Caco-2 (cell line): ENCODE results near the gene SDF2L1. TPM values are rescaled to one million over a fixed set of nuclear protein-coding genes. Genes with fewer than 3 reads are reported as not detected.

Source experiments
- BruUV-seq: library from RNA; stranded (reverse); fragments of 400-500 nt; replicated peaks from 2 replicates; lab custom pipeline; 2021; lab: Mats Ljungman, UMichigan
- CTCF ChIA-PET: fragments of 300-600 bp; sonication (Branson Sonifier 250); formaldehyde crosslinking; loops from one replicate; lab custom pipeline; 2022; ENCODE audit warnings: antibody characterized with exemption; lab: Charles Lee
- POLR2A ChIA-PET: fragments of 300-600 bp; sonication (Branson Sonifier 250); formaldehyde crosslinking; loops from one replicate; lab custom pipeline; 2022; ENCODE audit warnings: antibody characterized with exemption; lab: Charles Lee
- DNase-seq, 2 experiments: peaks; one replicate each; pipeline versions ENCODE4 v3.0.0 to v3.0.0-alpha.2; 2020 to 2022
- H3K27me3 ChIP-seq: replicated peaks from 2 replicates; pipeline ENCODE4 v1.6.0; 2011; ENCODE audit warnings: low read length; ENCODE audit not compliant: control insufficient read depth, insufficient read depth
- H3K36me3 ChIP-seq: 2 replicates; pipeline ENCODE4 v1.5.1; 2011; ENCODE audit warnings: low read length; ENCODE audit not compliant: control insufficient read depth, insufficient read depth
- H3K4me1 ChIP-seq: fragments of 250-450 bp; sonication (Bioruptor Pico); 2 replicates; pipeline ENCODE4 v1.5.1; 2020; ENCODE audit warnings: mild to moderate bottlenecking
- H3K4me3 ChIP-seq: 2 replicates; pipeline ENCODE4 v1.5.1; 2011; ENCODE audit warnings: low read depth, mild to moderate bottlenecking, control low read depth, low read length
- H3K9me3 ChIP-seq: fragments of 250-450 bp; sonication (Bioruptor Pico); 2 replicates; pipeline ENCODE4 v1.5.1; 2020; ENCODE audit warnings: mild to moderate bottlenecking, moderate library complexity
- H3K27ac Mint-ChIP-seq: one replicate; pipeline ENCODE4 v1.8.0; 2022; ENCODE audit warnings: mixed read lengths; ENCODE audit not compliant: unreplicated experiment
- H3K27me3 Mint-ChIP-seq: one replicate; pipeline ENCODE4 v1.8.0; 2022; ENCODE audit warnings: mixed read lengths; ENCODE audit not compliant: insufficient read depth, unreplicated experiment
- H3K36me3 Mint-ChIP-seq: one replicate; pipeline ENCODE4 v1.8.0; 2022; ENCODE audit warnings: mild to moderate bottlenecking, mixed read lengths; ENCODE audit not compliant: insufficient read depth, unreplicated experiment
- H3K4me1 Mint-ChIP-seq: one replicate; pipeline ENCODE4 v1.8.0; 2022; ENCODE audit warnings: low read depth, mixed read lengths; ENCODE audit not compliant: unreplicated experiment
- H3K4me3 Mint-ChIP-seq: one replicate; pipeline ENCODE4 v1.8.0; 2022; ENCODE audit warnings: mild to moderate bottlenecking, moderate library complexity, mixed read lengths; ENCODE audit not compliant: unreplicated experiment
- H3K9me3 Mint-ChIP-seq: one replicate; pipeline ENCODE4 v1.8.0; 2022; ENCODE audit warnings: mixed read lengths; ENCODE audit not compliant: unreplicated experiment
- intact Hi-C: fragments of 100-400 bp; cut with micrococcal nuclease; formaldehyde crosslinking; loops from one replicate; pipeline ENCODE4 v1.10.0; 2022; ENCODE audit not compliant: unreplicated experiment
- total RNA-seq: library from RNA; stranded (reverse); gene quantifications from 2 replicates; pipeline ENCODE4 v1.2.3, GENCODE V29; 2022
- TF ChIP-seq, protein P1 (sequence below), 2 experiments: fragments of 200-600 bp in 1 of 2; IDR thresholded peaks; 1 replicate in 1 of 2; 2 replicates in 1 of 2; pipeline versions ENCODE4 v1.5.1 to v1.8.0; 2011 to 2022; ENCODE audit warnings: antibody characterized with exemption in 1 of 2, control low read depth in 1 of 2, inconsistent platforms in 1 of 2, low read depth in 1 of 2, low read length in 1 of 2, mild to moderate bottlenecking in 1 of 2, moderate library complexity in 1 of 2; ENCODE audit not compliant: insufficient read depth in 1 of 2, severe bottlenecking in 1 of 2, unreplicated experiment in 1 of 2

The SDF2L1 gene
- total RNA-seq, 1 experiment from 2014 or later, result 48.5 TPM

DNA sequence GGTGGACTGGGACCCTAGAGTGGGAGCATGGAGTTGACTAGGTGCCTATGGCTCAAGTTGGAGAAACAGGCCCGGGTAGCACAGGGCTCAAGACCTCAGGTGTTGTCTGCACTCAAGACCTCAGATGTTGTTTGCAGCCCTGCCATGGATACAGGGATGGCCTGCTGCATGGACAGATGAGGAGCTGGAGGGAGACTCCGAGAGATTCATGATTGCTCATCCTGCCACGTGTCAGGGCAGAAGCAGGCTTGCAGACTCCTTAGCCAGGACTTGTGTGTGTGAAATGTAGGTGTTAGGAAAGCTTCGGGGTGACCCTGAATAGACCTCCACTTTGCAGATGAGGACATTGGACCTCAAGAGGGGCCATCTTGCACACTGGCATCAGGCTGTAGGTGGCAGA, 8.6 kb upstream of the SDF2L1 start:
- Histone ChIP-seq H3K36me3 (no peaks in the 10 kb centered on the region), H3K27me3 (no peaks in the 10 kb centered on the region), H3K4me1 (peaks cover 8% of the 10 kb centered on the region), H3K4me3 (no peak overlapping the region), H3K9me3 (no peaks in the 10 kb centered on the region)
- no peak overlapping the region for H3K4me3 Mint-ChIP-seq
- CTCF ChIA-PET, result interaction anchor here (1.5 to 6.9 kb wide), 2 partner anchors 9 to 13 kb away, joined by 3 to 179 read pairs; partner anchors contain the start of gene SDF2L1
- no peak overlapping the region for H3K27ac Mint-ChIP-seq
- no peak for DNase-seq
- TF ChIP-seq, protein P1, sequence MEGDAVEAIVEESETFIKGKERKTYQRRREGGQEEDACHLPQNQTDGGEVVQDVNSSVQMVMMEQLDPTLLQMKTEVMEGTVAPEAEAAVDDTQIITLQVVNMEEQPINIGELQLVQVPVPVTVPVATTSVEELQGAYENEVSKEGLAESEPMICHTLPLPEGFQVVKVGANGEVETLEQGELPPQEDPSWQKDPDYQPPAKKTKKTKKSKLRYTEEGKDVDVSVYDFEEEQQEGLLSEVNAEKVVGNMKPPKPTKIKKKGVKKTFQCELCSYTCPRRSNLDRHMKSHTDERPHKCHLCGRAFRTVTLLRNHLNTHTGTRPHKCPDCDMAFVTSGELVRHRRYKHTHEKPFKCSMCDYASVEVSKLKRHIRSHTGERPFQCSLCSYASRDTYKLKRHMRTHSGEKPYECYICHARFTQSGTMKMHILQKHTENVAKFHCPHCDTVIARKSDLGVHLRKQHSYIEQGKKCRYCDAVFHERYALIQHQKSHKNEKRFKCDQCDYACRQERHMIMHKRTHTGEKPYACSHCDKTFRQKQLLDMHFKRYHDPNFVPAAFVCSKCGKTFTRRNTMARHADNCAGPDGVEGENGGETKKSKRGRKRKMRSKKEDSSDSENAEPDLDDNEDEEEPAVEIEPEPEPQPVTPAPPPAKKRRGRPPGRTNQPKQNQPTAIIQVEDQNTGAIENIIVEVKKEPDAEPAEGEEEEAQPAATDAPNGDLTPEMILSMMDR (IDR thresholded peaks at IDR 0.05; ENCODE audit: insufficient read depth in 1 of 2, low read depth in 1 of 2, low read length in 1 of 2, severe bottlenecking in 1 of 2, unreplicated experiment in 1 of 2), result no peak
- H3K4me1 Mint-ChIP-seq, result no peaks in the 10 kb centered on the region
- no peaks in the 10 kb centered on the region for H3K27me3 Mint-ChIP-seq
- POLR2A ChIA-PET, result interaction anchor here (2.5 kb wide), 1 partner anchor 9 kb away, joined by 9 read pairs; the partner anchor contains the start of gene SDF2L1
- peaks cover 15% of the 10 kb centered on the region for H3K36me3 Mint-ChIP-seq
- no peaks in the 10 kb centered on the region for H3K9me3 Mint-ChIP-seq
- intact Hi-C loops, result no loop called here
- no TSS peak for BruUV-seq

DNA sequence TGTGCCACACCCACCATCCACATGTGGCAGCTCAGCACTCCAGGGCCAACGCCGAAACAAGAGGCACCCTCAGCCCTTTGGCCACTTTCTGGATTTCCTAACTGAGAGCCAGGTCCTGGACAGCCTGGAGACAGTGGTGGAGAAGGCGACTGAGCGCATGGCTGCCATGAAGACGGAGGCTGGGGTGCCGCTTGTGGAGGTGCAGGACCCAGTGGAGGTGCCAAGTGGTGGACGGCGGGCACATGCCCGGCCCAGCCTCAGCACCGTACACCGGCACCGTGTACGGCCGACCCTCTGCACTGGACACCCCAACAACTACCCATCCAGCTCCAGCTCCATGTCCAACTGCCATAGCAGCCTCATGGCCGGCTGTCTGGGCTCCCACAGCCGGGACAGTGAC, 8.0 kb upstream of the SDF2L1 start:
- TF ChIP-seq, protein P1 (IDR thresholded peaks at IDR 0.05; ENCODE audit: insufficient read depth in 1 of 2, low read depth in 1 of 2, low read length in 1 of 2, severe bottlenecking in 1 of 2, unreplicated experiment in 1 of 2), result no peak
- H3K9me3 Mint-ChIP-seq, result no peaks in the 10 kb centered on the region
- H3K4me1 Mint-ChIP-seq, result no peaks in the 10 kb centered on the region
- peaks cover 14% of the 10 kb centered on the region for H3K4me1 ChIP-seq
- POLR2A ChIA-PET, result interaction anchor here (2.5 kb wide), 1 partner anchor 8 kb away, joined by 9 read pairs; the partner anchor contains the start of gene SDF2L1
- H3K36me3 ChIP-seq, result no peaks in the 10 kb centered on the region
- H3K4me3 ChIP-seq, result no peak overlapping the region
- intact Hi-C loops, result no loop called here
- no peaks in the 10 kb centered on the region for H3K9me3 ChIP-seq
- no peak overlapping the region for H3K27ac Mint-ChIP-seq
- H3K27me3 ChIP-seq, result no peaks in the 10 kb centered on the region
- no peaks in the 10 kb centered on the region for H3K27me3 Mint-ChIP-seq
- BruUV-seq, result no TSS peak
- H3K4me3 Mint-ChIP-seq, result no peak overlapping the region
- DNase-seq, result no peak
- CTCF ChIA-PET, result interaction anchor here (0.6 to 6.9 kb wide), 3 partner anchors 8 to 13 kb away, joined by 3 to 179 read pairs (median 3); partner anchors contain the start of gene SDF2L1
- H3K36me3 Mint-ChIP-seq, result peaks cover 9% of the 10 kb centered on the region

DNA sequence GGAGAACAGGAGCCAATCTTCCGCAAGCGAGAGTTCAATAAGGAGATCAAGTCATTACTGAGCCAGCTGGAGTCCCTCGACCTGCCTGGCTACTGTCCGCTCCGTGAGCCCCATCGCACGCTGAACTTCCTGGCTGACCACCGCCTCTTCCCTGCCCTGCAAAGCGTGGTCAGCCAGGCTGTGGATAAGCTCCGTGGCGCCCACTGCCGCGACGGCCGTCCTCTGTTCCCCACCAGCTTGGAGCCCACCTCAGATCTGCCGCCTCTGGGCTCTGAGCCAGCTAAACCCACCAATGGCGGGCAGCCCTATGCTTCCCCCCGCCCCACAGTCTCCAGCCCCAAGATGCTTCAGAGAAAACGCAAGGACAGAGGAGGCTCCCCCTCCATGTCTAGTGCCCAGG, 7.3 kb upstream of the SDF2L1 start:
- CTCF ChIA-PET, result interaction anchor here (0.6 to 1.5 kb wide), 2 partner anchors 8 to 12 kb away, joined by 3 read pairs; partner anchors contain the start of gene SDF2L1
- Mint-ChIP-seq H3K4me1 (no peaks in the 10 kb centered on the region), H3K4me3 (no peak overlapping the region), H3K36me3 (peaks cover 2% of the 10 kb centered on the region), H3K27me3 (no peaks in the 10 kb centered on the region), H3K9me3 (no peaks in the 10 kb centered on the region), H3K27ac (no peak overlapping the region)
- POLR2A ChIA-PET, result no interaction called here
- TF ChIP-seq, protein P1 (IDR thresholded peaks at IDR 0.05; ENCODE audit: insufficient read depth in 1 of 2, low read depth in 1 of 2, low read length in 1 of 2, severe bottlenecking in 1 of 2, unreplicated experiment in 1 of 2), result no peak
- Histone ChIP-seq H3K4me1 (peaks cover 14% of the 10 kb centered on the region), H3K9me3 (no peaks in the 10 kb centered on the region), H3K36me3 (no peaks in the 10 kb centered on the region), H3K4me3 (no peak overlapping the region), H3K27me3 (no peaks in the 10 kb centered on the region)
- intact Hi-C loops, result no loop called here
- no TSS peak for BruUV-seq
- no peak for DNase-seq
